Vagina (tissue), 2 donors: ENCODE data around the gene CD63. TPM values are rescaled to one million over a fixed set of nuclear protein-coding genes. Genes with fewer than 3 reads are reported as not detected.

ENCODE experiments used
- DNase-seq, 2 donors: peaks; one replicate each; pipeline ENCODE4 v3.0.0-alpha.2; 2017; ENCODE audit errors: extremely low spot score in 2 of 2
- H3K27ac ChIP-seq: fragments of 200-600 bp; sonication (generic); one replicate; pipeline ENCODE4 v1.5.1; 2019
- H3K27me3 ChIP-seq: fragments of 200-600 bp; sonication (generic); one replicate; pipeline ENCODE4 v1.5.1; 2019
- H3K36me3 ChIP-seq, 2 donors: fragments of 200-600 bp; sonication (generic); one replicate each; pipeline ENCODE4 v1.5.1; 2017 to 2019
- H3K4me1 ChIP-seq: fragments of 200-600 bp; sonication (generic); one replicate; pipeline ENCODE4 v1.5.1; 2019
- H3K4me3 ChIP-seq, 2 donors: fragments of 200-600 bp; sonication (generic); 1 replicate in 1 of 2; 2 replicates in 1 of 2; pipeline ENCODE4 v1.5.1; 2016 to 2019
- H3K9me3 ChIP-seq: fragments of 200-600 bp; sonication (generic); one replicate; pipeline ENCODE4 v1.5.1; 2019
- CTCF ChIP-seq, 3 experiments: fragments of 450-650 bp in 2 of 3; fragments of 200-600 bp in 1 of 3; sonication (generic) in 1 of 3; IDR thresholded peaks; one replicate each; pipeline ENCODE4 v1.5.1; 2017 to 2019; ENCODE audit warnings: antibody characterized with exemption in 3 of 3, mild to moderate bottlenecking in 2 of 3, moderate library complexity in 2 of 3
- POLR2A ChIP-seq, 2 donors: fragments of 450-650 bp; IDR thresholded peaks; one replicate each; pipeline ENCODE4 v1.6.1; 2017; ENCODE audit warnings: antibody characterized with exemption in 2 of 2, mild to moderate bottlenecking in 2 of 2, moderate library complexity in 2 of 2
- POLR2AphosphoS5 ChIP-seq, 2 donors: sonication (generic); formaldehyde crosslinking; IDR thresholded peaks; one replicate each; pipeline ENCODE4 v1.9.0; 2017; ENCODE audit warnings: antibody characterized with exemption in 2 of 2, mild to moderate bottlenecking in 2 of 2, low read depth in 1 of 2; ENCODE audit not compliant: insufficient read depth in 1 of 2
- intact Hi-C: fragments of 100-400 bp; cut with DNase I; formaldehyde crosslinking; loops from one replicate; pipeline ENCODE4 v1.15.1; 2023
- total RNA-seq: library from RNA; depleted of rRNA; stranded (reverse); fragments of >200 nt; gene quantifications from one replicate; pipeline ENCODE4 v1.2.3, GENCODE V29; 2016

CD63 gene
- total RNA-seq, 1 donor from 2014 or later = 568 TPM

GRCh38 chr12:55694651-55695050 lies 34.2 kb downstream of the CD63 start:
- intact Hi-C loops = no loop called here
- H3K27ac ChIP-seq = no peak overlapping the region
- no peaks in the 10 kb centered on the region for H3K36me3 ChIP-seq
- no peak for DNase-seq
- H3K9me3 ChIP-seq = no peaks in the 10 kb centered on the region
- no peak for TF ChIP-seq CTCF (IDR thresholded peaks at IDR 0.05)
- no peak for TF ChIP-seq POLR2A (IDR thresholded peaks at IDR 0.05)
- no peak for TF ChIP-seq POLR2AphosphoS5 (IDR thresholded peaks at IDR 0.05; ENCODE audit: insufficient read depth in 1 of 2, low read depth in 1 of 2)
- no peaks in the 10 kb centered on the region for H3K4me1 ChIP-seq
- H3K27me3 ChIP-seq = no peaks in the 10 kb centered on the region
- H3K4me3 ChIP-seq = no peak overlapping the region

DNA sequence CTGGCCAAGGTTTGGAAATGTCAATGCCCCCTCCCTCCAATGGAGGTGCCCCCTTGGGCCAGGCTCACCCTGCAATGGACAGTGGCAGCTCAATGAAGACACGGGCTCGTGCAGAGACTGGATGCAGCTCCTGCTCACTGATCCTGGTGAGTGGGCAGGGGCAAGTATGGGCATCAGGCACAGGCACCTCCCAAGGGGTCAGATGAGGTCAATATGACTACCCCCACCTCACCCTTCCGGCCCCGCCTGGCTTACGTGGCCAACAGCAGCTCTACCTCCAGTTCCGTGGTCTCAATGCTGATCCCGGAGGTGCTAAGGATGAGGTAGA lies 34.7 kb downstream of the CD63 start:
- intact Hi-C loops = no loop called here
- no peaks in the 10 kb centered on the region for H3K9me3 ChIP-seq
- no peak overlapping the region for H3K27ac ChIP-seq
- no peak for DNase-seq
- H3K27me3 ChIP-seq = no peaks in the 10 kb centered on the region
- TF ChIP-seq POLR2AphosphoS5 (IDR thresholded peaks at IDR 0.05; ENCODE audit: insufficient read depth in 1 of 2, low read depth in 1 of 2) (no peak), POLR2A (IDR thresholded peaks at IDR 0.05) (no peak), CTCF (IDR thresholded peaks at IDR 0.05) (no peak)
- no peaks in the 10 kb centered on the region for H3K4me1 ChIP-seq
- no peak overlapping the region for H3K4me3 ChIP-seq
- no peaks in the 10 kb centered on the region for H3K36me3 ChIP-seq

GRCh38 chr12:55693323-55694187 lies 35.3 kb downstream of the CD63 start:
- Histone ChIP-seq H3K27me3 (no peaks in the 10 kb centered on the region), H3K4me3 (no peak overlapping the region), H3K36me3 (no peaks in the 10 kb centered on the region), H3K9me3 (no peaks in the 10 kb centered on the region), H3K27ac (no peak overlapping the region), H3K4me1 (no peaks in the 10 kb centered on the region)
- intact Hi-C loops = no loop called here
- DNase-seq = peak in 1 of 2 donors; percentile 82
- TF ChIP-seq CTCF (IDR thresholded peaks at IDR 0.05) (no peak), POLR2AphosphoS5 (IDR thresholded peaks at IDR 0.05; ENCODE audit: insufficient read depth in 1 of 2, low read depth in 1 of 2) (no peak), POLR2A (IDR thresholded peaks at IDR 0.05) (no peak)

- intact Hi-C loops = no loop called here
- Histone ChIP-seq H3K9me3 (no peaks in the 10 kb centered on the region), H3K27me3 (no peaks in the 10 kb centered on the region), H3K27ac (no peak overlapping the region), H3K4me3 (no peak overlapping the region), H3K4me1 (no peaks in the 10 kb centered on the region), H3K36me3 (no peaks in the 10 kb centered on the region)
- TF ChIP-seq POLR2AphosphoS5 (IDR thresholded peaks at IDR 0.05; ENCODE audit: insufficient read depth in 1 of 2, low read depth in 1 of 2) = no peak
- TF ChIP-seq POLR2A (IDR thresholded peaks at IDR 0.05) = no peak
- no peak for TF ChIP-seq CTCF (IDR thresholded peaks at IDR 0.05)
- DNase-seq = peak in 1 of 2 donors; percentile 93
These were observed 36.0 kb downstream of the CD63 start for GRCh38 chr12:55692631-55693322.
